ENCODE results near the gene B4GALNT3. TPM values are rescaled to one million over a fixed set of nuclear protein-coding genes. Genes with fewer than 3 reads are reported as not detected.

B4GALNT3 gene
- total and polyA plus RNA-seq, 2 of the 13 experiments (the other 11 are each of a cell fraction or from before 2014, with no cell fraction given) = 3.2 to 4.4 TPM

- Histone ChIP-seq H3K9ac (ENCODE audit: insufficient read depth, low read depth, low read length) (no peak overlapping the region), H3K79me2 (ENCODE audit: insufficient read depth, low read length) (no peaks in the 10 kb centered on the region), H3K9me3 (ENCODE audit: low read length) (peaks cover 17% of the 10 kb centered on the region; the same call in 1 of the 2 replicates), H4K20me1 (ENCODE audit: insufficient read depth, low read length) (no peaks in the 10 kb centered on the region), H3K4me2 (ENCODE audit: low read depth, low read length) (no peak overlapping the region), H3K4me3 (replicated peaks in 1 of 3; ENCODE audit: insufficient read depth in 1 of 3, low read depth in 2 of 3, low read length in 3 of 3) (no peak overlapping the region), H3K4me1 (ENCODE audit: insufficient read depth, low read length) (no peaks in the 10 kb centered on the region), H3K27me3 (ENCODE audit: control insufficient read depth in 1 of 2, insufficient read depth in 2 of 2, low read length in 2 of 2) (no peaks in the 10 kb centered on the region), H3K36me3 (replicated peaks in 1 of 2; ENCODE audit: control insufficient read depth in 1 of 2, insufficient read depth in 2 of 2, low read length in 2 of 2) (no peaks in the 10 kb centered on the region), H2AFZ (ENCODE audit: low read length) (no peak overlapping the region), H3K27ac (ENCODE audit: extremely low read length, insufficient read depth, low read length) (no peak overlapping the region)
- TF ChIP-seq ZNF263 (CRISPR knock-in tag; IDR thresholded peaks at IDR 0.05) = no peak
- no peak for TF ChIP-seq ONECUT2 (CRISPR knock-in tag; IDR thresholded peaks at IDR 0.05)
- TF ChIP-seq MBNL3 (CRISPR knock-in tag; conservative IDR thresholded peaks at IDR 0.05) = no peak
- no peak for TF ChIP-seq ZNF772 (CRISPR knock-in tag; IDR thresholded peaks at IDR 0.05)
- TF ChIP-seq HOXA5 (CRISPR knock-in tag; IDR thresholded peaks at IDR 0.05) = no peak
- TF ChIP-seq TBX2 (CRISPR knock-in tag; IDR thresholded peaks at IDR 0.05; ENCODE audit: borderline replicate concordance) = no peak
- TF ChIP-seq ZNF709 (CRISPR knock-in tag; IDR thresholded peaks at IDR 0.05) = no peak
- no peak for TF ChIP-seq HOXD1 (CRISPR knock-in tag; IDR thresholded peaks at IDR 0.05)
- TF ChIP-seq ZNF260 (CRISPR knock-in tag; IDR thresholded peaks at IDR 0.05; ENCODE audit: borderline replicate concordance, low read depth) = no peak
- no peak for TF ChIP-seq ARHGAP35 (CRISPR knock-in tag; IDR thresholded peaks at IDR 0.05; ENCODE audit: borderline replicate concordance)
- TF ChIP-seq TAF1 (CRISPR knock-in tag; IDR thresholded peaks at IDR 0.05) = no peak
- DNase-seq (ENCODE audit: low spot score) (no peak), ATAC-seq (no peak), FAIRE-seq (no peak)
- CTCF ChIA-PET (ENCODE audit: low intra/inter-chr PET ratio, low total read pairs) = no interaction called here
- BruUV-seq (replicated peaks) = no TSS peak
- POLR2A ChIA-PET = no interaction called here
- whole genome bisulfite sequencing (ENCODE audit: low lambda C conversion rate) = 62% methylated on average over 8 of the region's 9 CpGs
- intact Hi-C loops (cut with micrococcal nuclease; ENCODE audit: unreplicated experiment) (no loop called here), in situ Hi-C loops (cut with HindIII; ENCODE audit: extremely low pct_ligation_motif_present, low pct_unique_long_range_greater_than_20kb) (no loop called here)
These were observed 73.3 kb downstream of the B4GALNT3 start for GRCh38 chr12:532908-533565.
